DOHH2 (cell line): ENCODE data around the gene ATE1.

ENCODE experiments used
- CTCF ChIP-seq: fragments of 200-600 bp; sonication (generic); IDR thresholded peaks from one replicate; pipeline ENCODE4 v1.5.1; 2014; ENCODE audit warnings: antibody characterized with exemption, mild to moderate bottlenecking, low read depth, low read length; ENCODE audit not compliant: poor library complexity, severe bottlenecking
- EZH2phosphoT487 ChIP-seq: fragments of 200-600 bp; sonication (generic); IDR thresholded peaks from 2 replicates; pipeline ENCODE4 v1.6.1; 2017; ENCODE audit warnings: borderline replicate concordance, mild to moderate bottlenecking, antibody characterized with exemption, low read length, moderate library complexity, mixed read lengths

DNA sequence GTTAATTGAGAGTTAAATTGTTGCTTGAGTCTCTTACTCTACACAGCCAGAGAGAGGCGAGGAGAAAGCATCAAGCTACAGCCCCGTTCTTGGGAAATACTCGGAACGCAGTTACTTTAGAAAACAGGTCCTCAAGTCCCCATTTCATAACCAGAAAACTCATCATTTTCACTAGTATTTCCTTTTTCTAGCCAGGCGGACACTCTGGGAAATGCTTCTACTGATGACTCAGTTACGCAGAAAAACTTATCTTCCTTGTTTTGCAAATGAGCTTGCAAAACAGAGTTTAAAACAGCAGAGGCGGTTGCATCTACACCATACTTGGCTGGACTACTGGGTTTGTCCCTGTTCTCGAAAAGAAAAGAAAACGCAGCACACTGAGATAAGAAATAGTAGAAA lies 218.2 kb downstream of the ATE1 start:
- TF ChIP-seq CTCF (no peak), EZH2phosphoT487 (no peak)
